HG03135 (cell line): ENCODE measurements around the gene RBM4.

Source experiments
- ATAC-seq: cut with Tn5 transposase; IDR thresholded peaks from one replicate; pipeline ENCODE4 v1.9.1; 2021; ENCODE audit warnings: mild to moderate bottlenecking, moderate library complexity; ENCODE audit not compliant: unreplicated experiment

Gene RBM4

GRCh38 chr11:66649903-66650302 is 11.4 kb downstream of the RBM4 start:
- ATAC-seq: no peak

GRCh38 chr11:66651016-66651415 is 12.5 kb downstream of the RBM4 start:
- no peak for ATAC-seq

GRCh38 chr11:66652651-66653050 is 14.1 kb downstream of the RBM4 start:
- ATAC-seq: no peak

DNA sequence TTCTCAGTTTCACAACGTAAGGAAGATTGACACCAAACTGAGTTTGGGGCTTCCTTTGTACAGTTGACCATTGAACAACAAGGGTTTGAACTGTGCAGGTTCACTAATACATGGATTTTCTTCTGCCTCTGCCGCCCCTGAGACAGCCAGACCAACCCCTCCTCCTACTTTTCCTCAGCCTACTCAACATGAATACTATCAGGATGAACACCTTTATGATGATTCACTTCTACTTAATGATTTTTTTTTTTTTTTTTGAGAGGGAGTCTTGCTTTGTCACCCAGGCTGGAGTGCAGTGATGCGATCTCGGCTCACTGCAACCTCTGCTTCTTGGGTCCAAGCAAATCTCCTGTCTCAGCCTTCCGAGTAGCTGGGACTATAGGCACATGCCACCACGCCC is 14.6 kb downstream of the RBM4 start:
- no peak for ATAC-seq

GRCh38 chr11:66659763-66660162 is 21.3 kb downstream of the RBM4 start:
- ATAC-seq: no peak

GRCh38 chr11:66663741-66664296 is 25.3 kb downstream of the RBM4 start:
- ATAC-seq: no peak

- ATAC-seq: no peak
Observed at GRCh38 chr11:66665369-66665768, 26.9 kb downstream of the RBM4 start.

GRCh38 chr11:66670816-66671215 is 32.3 kb downstream of the RBM4 start:
- ATAC-seq: no peak

DNA sequence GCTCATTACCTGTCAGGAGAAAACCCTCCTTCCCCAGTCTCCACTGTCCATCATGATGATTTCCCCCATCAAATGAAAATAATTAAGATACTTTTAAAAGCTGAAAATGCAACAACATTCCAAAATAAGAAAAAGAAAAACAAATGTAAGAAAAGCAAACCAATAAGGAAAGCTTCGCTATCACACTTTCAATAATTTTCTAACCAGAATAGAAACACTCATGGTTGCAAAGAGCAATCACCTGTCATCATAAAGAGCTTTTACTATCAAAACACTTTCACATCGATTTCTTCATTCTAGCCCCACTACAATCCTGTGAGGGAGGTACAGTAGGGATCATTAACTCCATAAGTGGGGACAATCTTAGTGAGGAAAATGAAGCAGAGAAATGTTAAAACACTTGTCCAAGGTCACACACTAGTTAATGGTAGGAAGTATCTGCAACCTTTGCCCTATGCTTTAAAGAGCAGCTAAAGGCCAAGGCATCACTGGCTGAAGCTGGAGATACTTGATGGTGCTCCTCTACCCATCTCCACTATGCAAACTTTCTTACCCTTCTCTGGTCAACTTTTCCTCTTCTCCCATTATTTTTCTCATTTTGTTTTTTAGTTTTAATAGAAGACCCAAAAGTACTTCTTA is 36.6 kb downstream of the RBM4 start:
- no peak for ATAC-seq

GRCh38 chr11:66676282-66676919 is 37.9 kb downstream of the RBM4 start:
- no peak for ATAC-seq

DNA sequence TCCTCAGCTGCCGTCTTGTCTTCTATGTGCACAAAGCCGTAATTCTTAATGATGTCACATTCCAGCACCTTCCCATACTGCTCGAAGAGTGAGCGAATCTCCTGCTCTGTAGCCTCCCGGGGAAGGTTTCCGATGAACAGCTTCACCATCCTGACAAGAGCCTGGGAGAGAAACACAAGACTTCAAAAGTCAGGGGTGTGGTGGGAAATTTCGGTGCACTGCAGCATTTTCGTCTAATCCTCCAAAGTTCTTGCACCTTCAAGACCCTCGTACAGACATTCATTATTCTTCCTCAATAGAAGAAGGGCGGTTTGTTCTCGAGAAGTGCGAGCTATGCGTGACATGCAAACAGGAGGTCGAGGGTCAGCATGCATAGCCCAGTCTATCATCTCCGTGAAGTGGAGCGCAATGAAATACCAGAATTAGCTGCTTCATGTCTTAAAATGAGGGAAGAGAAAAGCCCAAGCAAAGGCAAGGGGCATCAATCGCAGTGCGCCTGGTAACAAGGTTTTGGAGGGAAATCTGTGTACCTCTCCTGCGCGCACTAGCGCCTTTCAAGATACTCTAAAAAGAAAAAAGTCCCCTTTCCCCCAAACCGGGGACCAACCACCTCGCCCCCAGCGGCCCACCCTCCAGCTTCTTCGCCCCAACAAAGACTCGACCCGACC is 38.6 kb downstream of the RBM4 start:
- ATAC-seq: no peak

- ATAC-seq: peak; percentile 85
Observed at GRCh38 chr11:66677599-66678375, 39.3 kb downstream of the RBM4 start, which contains the start of gene RBM4B. RBM4B (minus strand) TSS chr11:66677887; CDS start chr11:66677079, 808 bp downstream.

DNA sequence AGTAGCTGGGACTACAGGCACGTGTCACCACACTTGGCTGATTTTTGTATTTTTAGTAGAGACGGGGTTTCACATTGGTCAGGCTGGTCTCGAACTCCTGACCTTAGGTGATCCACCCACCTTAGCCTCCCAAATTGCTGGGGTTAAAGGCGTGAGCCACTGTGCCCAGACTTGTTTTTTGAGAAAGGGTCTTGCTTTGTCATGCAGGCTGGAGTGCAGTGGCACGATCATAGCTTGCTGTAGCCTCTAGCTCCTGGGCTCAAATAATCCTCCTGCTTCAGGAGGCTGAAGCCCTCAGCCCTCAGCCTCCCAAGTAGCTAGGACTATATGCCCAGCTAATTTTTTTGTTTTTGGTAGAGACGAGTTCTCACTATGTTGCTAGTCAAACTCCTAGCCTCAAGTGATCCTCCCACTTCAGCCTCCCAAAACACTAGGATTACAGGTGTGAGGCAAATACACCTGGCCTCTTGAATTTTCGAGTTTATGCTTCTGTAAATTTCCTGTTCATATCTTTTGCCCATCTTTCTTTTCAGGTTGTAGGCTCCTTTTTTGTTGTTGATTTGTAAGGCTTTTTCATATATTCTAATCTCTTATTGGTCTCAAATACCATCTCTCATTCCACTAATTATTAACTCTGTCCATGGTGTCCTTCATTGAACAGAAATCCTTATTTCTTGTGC is 42.6 kb downstream of the RBM4 start:
- ATAC-seq: no peak

DNA sequence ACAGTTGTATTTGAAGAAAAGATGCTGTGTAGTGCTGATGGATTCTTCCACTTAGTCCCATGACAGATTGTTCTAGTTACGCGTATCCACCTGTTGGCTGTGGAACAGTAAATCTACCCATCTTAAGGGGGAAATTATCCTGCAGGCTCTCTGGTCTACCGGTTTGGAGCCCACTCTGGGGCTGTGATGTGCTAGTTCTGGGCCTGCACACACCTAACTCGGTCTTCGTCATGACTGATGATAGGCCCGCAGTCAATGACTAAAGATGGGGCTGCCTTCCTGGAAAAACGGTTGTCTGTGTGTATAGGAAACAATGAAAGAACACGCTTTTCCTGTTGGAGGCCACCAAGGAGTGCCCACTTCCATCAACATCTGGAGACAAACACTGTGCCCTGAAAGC is 45.4 kb downstream of the RBM4 start:
- ATAC-seq: no peak

GRCh38 chr11:66684635-66685034 is 46.1 kb downstream of the RBM4 start:
- no peak for ATAC-seq

DNA sequence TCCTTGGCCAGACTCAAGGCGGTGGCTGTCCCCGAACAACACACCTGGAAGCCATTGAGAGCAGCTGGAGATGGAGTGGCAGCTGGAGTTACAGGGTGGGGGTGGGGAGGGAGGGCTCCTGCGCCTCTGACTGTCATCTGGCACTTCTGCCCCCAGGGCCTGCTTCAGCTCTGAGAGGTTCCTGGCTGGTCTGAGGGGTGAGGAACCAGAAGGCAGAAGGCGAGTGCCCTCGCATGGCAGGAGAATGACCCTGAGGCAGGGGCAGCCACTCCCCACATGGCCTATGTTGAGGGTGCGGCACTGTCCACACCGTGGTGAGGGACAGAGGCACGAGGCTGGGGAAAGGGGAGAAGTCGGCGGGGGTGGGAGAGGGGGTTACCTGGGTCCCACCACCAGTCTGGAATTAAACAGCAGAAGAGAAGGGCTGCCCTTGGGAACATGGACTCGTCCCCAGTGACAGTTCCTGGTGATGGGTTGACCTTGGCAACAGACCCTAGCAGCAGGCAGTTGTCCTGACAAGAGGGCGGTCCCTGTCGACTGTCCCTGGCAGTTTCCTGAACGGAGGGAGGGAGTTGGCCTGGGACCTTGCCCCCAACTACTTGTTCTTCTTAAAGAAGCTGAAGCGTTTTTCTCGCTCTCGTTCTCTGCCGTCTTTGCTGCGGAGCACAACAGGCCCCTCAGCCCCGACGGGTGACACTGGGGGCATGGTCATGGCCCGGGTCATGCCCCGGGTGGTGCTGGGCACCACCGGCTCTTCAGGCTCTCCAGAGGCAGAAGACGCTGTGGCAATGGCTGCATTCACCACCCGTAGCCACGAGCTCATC is 47.0 kb downstream of the RBM4 start:
- no peak for ATAC-seq

GRCh38 chr11:66686100-66686785 is 47.7 kb downstream of the RBM4 start:
- ATAC-seq: no peak

DNA sequence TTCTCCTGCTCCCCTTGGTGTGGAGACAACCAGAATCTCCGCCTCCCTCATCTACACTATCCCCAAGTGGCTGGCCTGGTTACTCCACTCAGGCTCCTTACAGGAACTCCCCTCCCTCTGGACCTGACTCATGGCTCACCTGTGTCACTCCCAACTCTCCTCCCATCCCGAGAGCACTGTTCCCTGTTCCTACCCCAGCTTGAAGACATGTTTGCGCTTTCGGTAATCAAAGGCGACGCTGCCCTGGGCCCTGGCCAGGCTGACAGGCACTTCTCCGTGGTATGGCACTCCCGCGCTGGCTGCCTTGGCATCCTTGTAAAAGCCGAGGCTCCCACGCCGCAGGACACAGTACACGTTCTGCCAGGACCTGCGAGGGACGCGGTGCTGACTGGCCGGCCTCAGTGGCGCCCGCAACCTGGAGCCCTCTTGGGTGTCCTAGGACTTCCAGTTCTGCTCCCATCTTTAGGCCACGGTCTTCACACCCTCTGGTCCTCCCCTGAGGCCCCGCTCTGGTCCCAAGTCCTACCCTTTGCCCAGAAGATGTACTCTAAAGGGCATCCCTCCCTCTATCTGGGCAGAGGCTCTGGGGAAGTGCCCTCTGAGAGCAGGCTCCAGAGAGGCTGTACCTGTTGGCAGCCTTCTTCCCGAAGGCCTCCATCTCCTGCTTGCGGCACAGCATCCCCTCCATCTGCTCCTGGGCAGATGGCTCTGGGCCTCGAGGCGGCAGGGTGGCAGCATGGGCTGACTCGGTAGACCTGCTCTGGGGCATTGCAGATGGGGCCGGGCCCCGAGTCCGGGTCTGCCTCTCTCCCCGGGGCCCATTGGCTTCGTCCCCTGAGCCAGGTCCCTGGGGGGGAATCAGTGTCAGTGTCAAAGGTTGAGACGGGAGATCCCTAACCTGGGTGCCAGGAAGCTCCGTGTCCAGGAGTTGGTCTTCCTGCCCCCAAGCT is 48.6 kb downstream of the RBM4 start:
- no peak for ATAC-seq
